Measurements from ENCODE around the gene EXOG.

EXOG gene

DNA sequence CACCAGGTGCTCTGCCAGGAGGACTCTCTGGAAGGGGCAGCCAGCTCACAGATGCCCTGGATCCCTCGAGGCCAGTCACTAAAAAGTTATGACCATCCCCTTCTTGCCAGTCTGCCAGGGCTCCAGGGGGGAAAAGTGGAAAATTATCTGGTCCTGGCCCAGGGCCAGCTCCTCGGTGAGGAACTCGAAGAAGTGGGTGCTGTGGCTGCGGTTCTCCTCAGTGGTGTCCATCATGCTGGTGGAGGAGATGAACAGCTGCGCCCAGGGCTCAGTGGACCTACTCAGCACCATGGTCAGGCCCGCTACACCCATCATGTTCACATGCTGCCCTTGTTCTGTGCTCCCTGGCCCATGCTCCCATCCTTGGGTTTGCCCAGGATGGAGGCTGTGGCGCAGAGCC is 19.2 kb downstream of the EXOG start:
- no peak for DNase-seq

- no peak for DNase-seq
Observed at GRCh38 chr3:38516669-38517068, 20.5 kb downstream of the EXOG start.

DNA sequence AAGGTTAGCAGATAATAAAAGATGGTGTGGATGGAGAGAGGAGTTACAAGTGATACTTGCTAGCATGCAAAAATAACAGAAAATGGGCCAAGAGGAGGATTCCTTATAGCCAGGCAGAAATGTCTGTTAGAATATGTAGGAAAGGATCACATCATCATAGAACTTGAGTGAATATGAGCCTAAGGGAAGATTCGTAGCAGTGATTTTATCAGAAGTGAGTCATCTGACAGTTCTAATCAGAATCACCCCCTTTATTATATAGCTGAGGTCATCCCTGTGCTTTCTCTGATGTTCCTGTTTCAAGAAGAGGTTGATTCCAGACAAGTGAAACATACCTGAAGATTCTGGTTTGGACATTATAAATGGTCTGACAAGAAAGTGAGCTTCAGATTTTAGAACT is 22.9 kb downstream of the EXOG start:
- no peak for DNase-seq

- DNase-seq: no peak
Observed at GRCh38 chr3:38519651-38520050, 23.5 kb downstream of the EXOG start.

GRCh38 chr3:38521391-38521987 is 25.3 kb downstream of the EXOG start:
- peak; percentile 53 to 55 for DNase-seq

GRCh38 chr3:38522002-38522401 is 25.9 kb downstream of the EXOG start:
- no peak for DNase-seq

GRCh38 chr3:38524141-38524739 is 28.1 kb downstream of the EXOG start:
- no peak for DNase-seq

GRCh38 chr3:38526792-38527191 is 30.7 kb downstream of the EXOG start:
- no peak for DNase-seq

DNA sequence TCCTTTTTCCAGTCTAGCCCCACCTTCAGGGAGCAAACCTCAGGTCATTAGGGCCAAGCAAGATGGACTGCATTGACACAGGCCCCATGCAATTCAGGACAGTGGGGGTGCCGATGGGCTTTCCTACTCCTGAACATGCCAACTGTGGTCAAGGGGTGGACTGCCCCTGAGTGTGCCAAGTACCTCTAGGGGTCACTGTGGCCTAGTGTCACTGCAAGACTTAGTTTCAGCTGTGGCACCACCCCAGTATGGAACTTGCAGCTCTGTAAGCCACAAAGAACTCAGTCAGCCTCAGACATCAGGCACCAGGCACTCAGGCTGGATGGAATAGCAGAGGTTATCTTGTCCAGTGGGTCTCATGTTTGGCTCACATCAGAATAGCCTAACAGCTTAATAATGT is 32.3 kb downstream of the EXOG start:
- DNase-seq: no peak

GRCh38 chr3:38532529-38532928 is 36.4 kb downstream of the EXOG start:
- DNase-seq: no peak

GRCh38 chr3:38533285-38533976 is 37.3 kb downstream of the EXOG start:
- no peak for DNase-seq

- no peak for DNase-seq
Observed at GRCh38 chr3:38534180-38534579, 38.0 kb downstream of the EXOG start.

- no peak for DNase-seq
Observed at GRCh38 chr3:38534604-38535003, 38.5 kb downstream of the EXOG start.

- DNase-seq: no peak
Observed at GRCh38 chr3:38536671-38537070, 40.5 kb downstream of the EXOG start.

GRCh38 chr3:38538773-38539353 is 42.7 kb downstream of the EXOG start:
- no peak for DNase-seq

DNA sequence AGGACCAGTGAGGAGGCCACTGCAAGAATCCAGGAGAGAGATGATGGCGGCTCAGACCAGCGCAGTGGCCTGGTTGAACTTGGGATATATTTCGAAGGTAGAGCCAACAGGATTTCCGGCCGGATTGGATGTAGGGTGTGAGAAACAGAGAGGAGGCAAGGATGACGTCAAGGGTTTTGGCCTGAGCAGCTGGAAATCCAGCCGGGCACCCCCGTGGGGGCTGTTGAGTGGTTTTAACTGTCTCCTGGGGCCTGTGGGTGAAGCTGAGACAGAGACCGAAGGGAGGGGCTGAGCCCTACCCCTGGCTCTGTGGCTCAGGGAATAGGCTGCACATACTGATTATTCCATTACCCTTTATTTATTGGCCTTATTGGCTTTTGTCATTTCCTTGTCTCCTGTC is 45.7 kb downstream of the EXOG start:
- no peak for DNase-seq

DNA sequence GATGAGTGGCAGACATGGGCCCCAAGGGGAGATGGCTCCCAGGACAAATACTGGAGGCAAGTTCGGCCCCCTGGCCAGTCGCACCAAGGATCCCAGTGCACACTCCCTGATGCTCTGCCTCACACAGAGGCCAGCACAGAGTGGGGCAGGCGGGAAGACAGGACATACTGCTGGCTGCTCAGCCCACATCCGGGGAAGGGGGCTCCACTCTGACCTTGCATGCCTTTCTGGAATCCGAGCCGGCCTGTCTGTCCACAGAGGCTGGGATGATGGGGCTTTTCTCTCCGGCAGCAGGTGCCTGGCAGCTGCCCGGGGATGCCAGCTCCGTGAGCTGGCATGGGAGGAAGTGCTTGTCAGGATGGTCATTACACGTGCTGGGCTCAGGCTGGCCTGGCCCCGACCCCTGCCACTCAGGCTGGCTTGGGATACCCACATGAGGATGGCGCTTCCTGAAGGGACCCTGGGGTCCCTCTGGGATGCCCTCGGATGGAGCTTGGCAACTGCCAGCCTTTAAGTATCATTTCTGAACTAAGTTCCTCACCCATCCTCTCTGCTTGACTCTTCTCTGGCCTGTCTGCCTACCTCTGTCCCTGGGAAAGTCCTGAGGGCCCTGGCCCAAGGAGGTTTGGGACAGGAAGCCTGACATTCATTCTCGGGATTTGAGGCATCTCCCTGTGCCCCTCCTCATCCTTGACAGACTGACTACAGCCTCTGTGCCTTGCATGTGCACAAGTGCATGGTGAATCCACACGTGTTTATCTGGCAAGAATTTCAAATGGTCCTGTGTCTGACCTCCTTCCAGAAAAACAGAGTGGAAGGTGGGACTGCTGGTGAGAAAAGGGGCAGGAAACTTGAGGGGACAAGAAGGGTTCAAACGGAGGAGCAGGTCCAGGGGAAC is 46.5 kb downstream of the EXOG start:
- no peak for DNase-seq

- DNase-seq: no peak
Observed at GRCh38 chr3:38543586-38543985, 47.4 kb downstream of the EXOG start.

DNA sequence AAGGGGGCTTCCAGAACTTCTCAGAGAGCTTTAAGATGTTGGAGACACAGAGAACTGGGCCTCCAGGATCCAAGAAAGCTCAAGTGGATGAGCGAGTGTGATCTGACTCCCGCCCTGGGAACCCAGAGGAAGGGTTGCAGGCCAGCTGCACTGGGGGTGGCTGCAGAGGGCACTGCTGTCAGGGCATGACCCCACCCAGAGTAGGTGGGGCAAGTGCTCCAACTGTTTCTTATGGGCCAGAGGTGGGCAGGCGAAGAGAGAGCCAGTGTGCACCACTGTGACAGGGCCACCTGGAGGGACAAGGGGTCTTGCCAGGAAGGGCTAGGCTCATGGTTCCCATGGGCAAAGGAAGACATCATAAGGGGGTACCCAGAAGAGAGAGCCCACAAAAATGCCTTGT is 48.8 kb downstream of the EXOG start:
- DNase-seq: no peak

DNA sequence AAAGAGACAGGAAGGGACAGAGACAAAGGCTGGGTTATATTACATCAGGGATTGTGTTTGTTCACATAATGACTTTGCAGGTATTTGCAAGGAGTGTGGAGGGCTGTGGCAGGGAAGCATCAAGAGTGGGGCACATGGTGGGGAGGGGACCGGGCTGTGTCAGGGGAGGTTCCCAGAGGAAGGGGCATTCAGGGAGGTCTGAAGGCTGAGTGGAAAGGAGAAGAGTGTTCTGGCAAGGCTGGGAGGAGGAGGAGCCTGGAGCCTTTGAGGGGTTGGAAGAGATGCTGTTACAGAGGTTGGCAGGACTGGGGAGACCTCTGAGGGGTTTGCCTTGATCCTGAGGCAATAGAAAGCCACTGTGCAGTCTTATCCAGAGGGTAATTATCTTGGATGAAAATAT is 49.4 kb downstream of the EXOG start:
- no peak for DNase-seq

DNA sequence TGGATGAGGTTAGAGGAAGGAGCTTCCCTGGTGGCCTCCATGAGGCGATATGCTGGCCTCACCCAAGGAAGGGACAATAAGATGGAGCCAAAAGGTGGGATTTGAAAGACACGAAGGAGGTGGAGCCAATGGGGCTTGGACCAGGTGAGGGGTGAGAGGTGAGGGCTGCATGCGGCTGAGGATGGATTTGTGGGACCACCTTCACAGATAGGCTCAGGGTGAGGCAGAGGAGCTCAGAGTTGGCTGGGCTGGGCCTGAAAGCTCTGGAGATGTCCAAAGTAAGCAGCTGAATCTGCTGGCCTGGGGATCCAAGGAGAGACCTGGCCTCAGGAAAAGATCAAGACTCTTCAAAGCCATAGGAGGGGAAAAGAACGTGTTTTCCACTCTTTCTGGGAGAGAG is 49.8 kb downstream of the EXOG start:
- DNase-seq: no peak

GRCh38 chr3:38548154-38548931 is 52.2 kb downstream of the EXOG start:
- DNase-seq: no peak

Data from activated CD4-positive, alpha-beta T cell treated with anti-CD3 and anti-CD28 coated beads, Interleukin-2, amount 50 U/mL, for 4 hours (primary cell).